Measurements from ENCODE around the gene TMEM139. TPM values are rescaled to one million over a fixed set of nuclear protein-coding genes. Genes with fewer than 3 reads are reported as not detected.

Gene TMEM139
- total and polyA plus RNA-seq, 3 donors from 2014 or later = 1.1 to 5.3 (median 2.2) TPM

DNA sequence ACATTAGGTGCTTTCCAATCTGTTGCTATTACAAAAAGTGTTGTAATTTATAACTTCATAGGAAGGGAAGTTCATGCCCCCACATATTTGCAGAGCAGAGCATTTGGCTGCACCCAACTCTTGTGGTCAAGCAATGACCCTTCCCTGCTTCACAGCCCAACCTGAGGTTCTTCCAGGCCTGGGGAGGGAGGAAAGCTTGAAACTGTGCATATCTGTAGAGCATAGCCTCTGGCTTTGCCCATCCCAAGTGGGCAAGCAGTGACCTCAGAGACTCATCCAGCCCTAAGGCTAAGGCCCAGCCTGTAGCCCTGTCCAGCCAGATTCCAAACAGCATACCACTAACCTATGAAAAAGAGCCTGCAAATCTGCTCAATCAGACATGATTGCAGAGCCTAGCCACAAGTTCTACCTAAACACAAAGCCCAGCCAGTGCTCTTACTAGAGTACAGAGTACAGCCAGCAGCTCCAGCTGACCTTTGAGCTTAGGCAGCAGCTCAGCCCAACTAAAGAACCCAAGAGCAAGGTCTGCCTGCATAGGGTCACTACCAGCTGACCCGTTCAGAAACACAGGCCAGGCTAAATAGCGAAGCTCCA lies 35.9 kb upstream of the TMEM139 start:
- Histone ChIP-seq H3K36me3 (ENCODE audit: low read depth, missing control alignments) (no peaks in the 10 kb centered on the region), H3K4me3 (no peak overlapping the region), H3K4me1 (no peaks in the 10 kb centered on the region), H3K27ac (no peak overlapping the region), H3K9me3 (no peaks in the 10 kb centered on the region), H3K27me3 (no peaks in the 10 kb centered on the region)
- intact Hi-C loops (cut with DNase I; ENCODE audit: low total_unique reads) = no loop called here
- no peak for DNase-seq
- WGBS, 2 donors = 86 to 94% methylated on average over 2 of the region's 2 CpGs
- TF ChIP-seq, protein P1, sequence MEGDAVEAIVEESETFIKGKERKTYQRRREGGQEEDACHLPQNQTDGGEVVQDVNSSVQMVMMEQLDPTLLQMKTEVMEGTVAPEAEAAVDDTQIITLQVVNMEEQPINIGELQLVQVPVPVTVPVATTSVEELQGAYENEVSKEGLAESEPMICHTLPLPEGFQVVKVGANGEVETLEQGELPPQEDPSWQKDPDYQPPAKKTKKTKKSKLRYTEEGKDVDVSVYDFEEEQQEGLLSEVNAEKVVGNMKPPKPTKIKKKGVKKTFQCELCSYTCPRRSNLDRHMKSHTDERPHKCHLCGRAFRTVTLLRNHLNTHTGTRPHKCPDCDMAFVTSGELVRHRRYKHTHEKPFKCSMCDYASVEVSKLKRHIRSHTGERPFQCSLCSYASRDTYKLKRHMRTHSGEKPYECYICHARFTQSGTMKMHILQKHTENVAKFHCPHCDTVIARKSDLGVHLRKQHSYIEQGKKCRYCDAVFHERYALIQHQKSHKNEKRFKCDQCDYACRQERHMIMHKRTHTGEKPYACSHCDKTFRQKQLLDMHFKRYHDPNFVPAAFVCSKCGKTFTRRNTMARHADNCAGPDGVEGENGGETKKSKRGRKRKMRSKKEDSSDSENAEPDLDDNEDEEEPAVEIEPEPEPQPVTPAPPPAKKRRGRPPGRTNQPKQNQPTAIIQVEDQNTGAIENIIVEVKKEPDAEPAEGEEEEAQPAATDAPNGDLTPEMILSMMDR (IDR thresholded peaks at IDR 0.05) = no peak
- TF ChIP-seq POLR2A (IDR thresholded peaks at IDR 0.05) = no peak

DNA sequence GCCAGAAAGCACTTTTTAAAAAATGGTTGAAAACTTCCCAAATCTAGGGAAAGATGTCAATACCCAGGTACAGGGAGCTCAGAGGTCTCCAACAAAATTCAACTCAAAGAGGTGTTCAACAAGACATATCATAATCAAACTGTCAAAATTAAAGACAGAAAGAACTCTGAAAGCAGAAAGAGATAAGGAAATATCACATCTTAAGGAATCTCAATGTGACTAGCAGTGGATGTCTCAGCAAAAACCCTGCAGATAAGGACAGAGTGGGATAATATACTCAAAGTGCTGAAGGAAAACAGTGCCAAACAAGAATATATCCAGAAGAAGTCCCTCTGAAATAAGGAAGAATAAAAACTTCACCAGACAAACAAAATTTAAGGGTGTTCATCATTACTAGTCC lies 34.6 kb upstream of the TMEM139 start:
- intact Hi-C loops (cut with DNase I; ENCODE audit: low total_unique reads) = no loop called here
- Histone ChIP-seq H3K27ac (no peak overlapping the region), H3K4me3 (no peak overlapping the region), H3K4me1 (no peaks in the 10 kb centered on the region), H3K36me3 (ENCODE audit: low read depth, missing control alignments) (no peaks in the 10 kb centered on the region), H3K27me3 (no peaks in the 10 kb centered on the region), H3K9me3 (no peaks in the 10 kb centered on the region)
- TF ChIP-seq POLR2A (IDR thresholded peaks at IDR 0.05) = no peak
- TF ChIP-seq, protein P1 (IDR thresholded peaks at IDR 0.05) = no peak
- DNase-seq = no peak

DNA sequence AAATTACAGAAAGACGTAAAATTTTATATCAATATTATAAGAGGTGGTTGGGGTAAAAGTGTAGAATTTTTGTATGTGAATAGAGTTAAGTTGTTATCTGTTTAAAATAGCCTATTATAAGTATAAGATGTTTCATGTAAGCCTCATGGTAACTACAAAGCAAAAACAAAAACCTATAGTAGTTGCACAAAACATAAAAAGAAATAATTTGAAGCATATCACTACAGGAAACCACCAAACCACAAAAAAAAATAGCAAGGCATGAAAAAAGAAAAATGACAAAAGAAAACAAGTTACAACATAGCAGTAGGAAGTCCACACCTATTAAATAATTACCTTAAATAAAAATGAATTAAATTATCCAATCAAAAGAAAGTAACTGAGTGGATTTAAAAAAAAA lies 33.9 kb upstream of the TMEM139 start:
- intact Hi-C loops (cut with DNase I; ENCODE audit: low total_unique reads) = no loop called here
- TF ChIP-seq, protein P1 (IDR thresholded peaks at IDR 0.05) = no peak
- no peak for TF ChIP-seq POLR2A (IDR thresholded peaks at IDR 0.05)
- no peak overlapping the region for H3K27ac ChIP-seq
- H3K27me3 ChIP-seq = no peaks in the 10 kb centered on the region
- 84 to 85% methylated on average over 1 of the region's 1 CpG for WGBS, 2 donors
- no peak for DNase-seq
- H3K36me3 ChIP-seq (ENCODE audit: low read depth, missing control alignments) = no peaks in the 10 kb centered on the region
- no peaks in the 10 kb centered on the region for H3K4me1 ChIP-seq
- H3K4me3 ChIP-seq = no peak overlapping the region
- no peaks in the 10 kb centered on the region for H3K9me3 ChIP-seq

DNA sequence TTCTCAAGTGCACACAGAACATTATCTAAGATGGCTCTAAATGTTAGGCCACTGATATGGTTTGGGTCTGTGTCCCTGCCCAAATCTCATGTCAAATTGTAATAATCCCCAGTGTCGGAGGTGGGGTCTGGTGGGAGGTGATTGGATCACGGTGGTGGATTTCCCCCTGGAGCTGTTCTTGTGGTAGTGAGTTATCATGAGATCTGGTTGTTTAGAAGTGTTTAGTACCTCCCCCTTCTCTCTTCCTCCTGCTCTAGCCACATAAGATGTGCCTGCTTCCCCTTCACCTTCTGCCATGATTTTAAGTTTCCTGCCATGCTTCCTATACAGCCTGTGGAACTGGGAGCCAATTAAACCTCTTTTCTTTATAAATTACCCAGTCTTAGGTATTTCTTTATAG lies 32.8 kb upstream of the TMEM139 start:
- H3K4me3 ChIP-seq = no peak overlapping the region
- WGBS, 2 donors = 89 to 97% methylated on average over 2 of the region's 2 CpGs
- TF ChIP-seq, protein P1 (IDR thresholded peaks at IDR 0.05) = no peak
- H3K36me3 ChIP-seq (ENCODE audit: low read depth, missing control alignments) = no peaks in the 10 kb centered on the region
- H3K27me3 ChIP-seq = no peaks in the 10 kb centered on the region
- DNase-seq = no peak
- no peaks in the 10 kb centered on the region for H3K4me1 ChIP-seq
- H3K9me3 ChIP-seq = no peaks in the 10 kb centered on the region
- no peak overlapping the region for H3K27ac ChIP-seq
- intact Hi-C loops (cut with DNase I; ENCODE audit: low total_unique reads) = no loop called here

DNA sequence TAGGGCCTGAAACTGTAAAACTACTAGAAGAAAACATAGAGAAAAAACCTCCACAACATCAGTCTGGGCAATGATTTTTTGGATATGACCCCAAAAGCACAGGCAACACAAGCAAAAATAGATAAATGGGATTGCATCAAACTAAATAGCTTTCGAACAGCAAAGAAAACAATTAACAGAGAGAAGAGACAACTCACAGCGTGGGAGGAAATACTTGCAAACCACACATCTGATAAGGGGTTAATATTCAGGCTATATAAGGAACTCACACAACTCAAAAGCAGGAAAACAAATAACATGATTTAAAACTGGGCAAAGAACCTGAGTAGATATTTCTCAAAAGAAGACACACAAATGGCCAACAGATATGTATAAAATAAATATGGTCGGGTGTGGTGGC lies 29.2 kb upstream of the TMEM139 start:
- no peak for DNase-seq
- TF ChIP-seq, protein P1 (IDR thresholded peaks at IDR 0.05) = no peak
- no peak for TF ChIP-seq POLR2A (IDR thresholded peaks at IDR 0.05)
- H3K36me3 ChIP-seq (ENCODE audit: low read depth, missing control alignments) = no peaks in the 10 kb centered on the region
- 73 to 79% methylated on average over 3 of the region's 3 CpGs for WGBS, 2 donors
- no peaks in the 10 kb centered on the region for H3K9me3 ChIP-seq
- H3K4me1 ChIP-seq = no peaks in the 10 kb centered on the region
- no peaks in the 10 kb centered on the region for H3K27me3 ChIP-seq
- H3K27ac ChIP-seq = no peak overlapping the region
- intact Hi-C loops (cut with DNase I; ENCODE audit: low total_unique reads) = no loop called here
- no peak overlapping the region for H3K4me3 ChIP-seq

All from testis (tissue), 3 donors.